Measurements from ENCODE around the gene ROCK2. TPM values are rescaled to one million over a fixed set of nuclear protein-coding genes. Genes with fewer than 3 reads are reported as not detected.

Gene ROCK2
- total and polyA plus RNA-seq, 2 of the 13 experiments (the other 11 are each of a cell fraction or from before 2014, with no cell fraction given) = 38.1 to 119 TPM

DNA sequence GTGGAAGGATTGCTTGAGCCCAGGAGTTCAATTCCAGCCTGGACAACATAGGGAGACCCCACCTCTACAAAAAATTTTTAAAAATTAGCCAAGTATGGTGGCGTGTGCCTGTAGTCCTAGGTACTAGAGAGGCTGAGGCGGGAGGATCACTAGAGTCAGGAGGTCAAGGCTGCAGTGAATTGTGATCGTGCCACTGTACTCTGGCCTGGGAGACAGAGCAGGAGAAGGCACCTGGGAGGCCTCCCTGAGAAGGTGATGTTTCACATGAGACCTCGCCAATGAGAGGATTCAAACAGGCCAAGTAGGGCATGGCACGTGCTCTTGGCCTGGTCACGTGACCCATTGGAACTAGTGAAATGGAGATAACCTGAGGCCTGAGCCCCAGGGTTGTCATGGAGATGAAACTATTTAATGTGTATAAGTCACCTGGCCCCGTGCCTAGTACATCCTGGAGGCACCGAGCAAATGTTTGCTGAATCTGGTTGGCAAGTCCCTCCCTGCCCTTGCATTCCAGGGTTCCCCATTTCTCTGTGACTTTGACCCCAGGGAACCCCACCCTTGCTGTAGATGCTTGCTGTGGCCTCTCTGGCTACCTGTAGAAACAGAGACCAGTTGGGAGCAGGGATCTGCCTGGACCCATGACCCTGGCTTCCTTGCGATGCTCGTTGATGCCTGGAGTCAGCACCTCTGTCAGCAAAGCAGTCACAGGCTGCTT is 26.1 kb upstream of the ROCK2 start (continued):
- TF ChIP-seq ZNF784 (CRISPR knock-in tag; IDR thresholded peaks at IDR 0.05; ENCODE audit: borderline replicate concordance) (no peak), ZNF432 (CRISPR knock-in tag; IDR thresholded peaks at IDR 0.05; ENCODE audit: borderline replicate concordance) (0 out of 2 replicates have a peak, but pooled peaks have one; percentile 58), ZNF879 (CRISPR knock-in tag; IDR thresholded peaks at IDR 0.05) (peak; percentile 89; the same call in 1 of the 2 replicates), ATRX (CRISPR knock-in tag; IDR thresholded peaks at IDR 0.05; ENCODE audit: borderline replicate concordance) (no peak), ZBTB37 (CRISPR knock-in tag; IDR thresholded peaks at IDR 0.05) (peak; percentile 84; the same call in 1 of the 2 replicates), TEAD2 (CRISPR knock-in tag; IDR thresholded peaks at IDR 0.05) (0 out of 2 replicates have a peak, but pooled peaks have one; percentile 75), ARNT2 (CRISPR knock-in tag; IDR thresholded peaks at IDR 0.05; ENCODE audit: low read depth) (peak; percentile 78), ZNF550 (CRISPR knock-in tag; IDR thresholded peaks at IDR 0.05; ENCODE audit: borderline replicate concordance) (0 out of 2 replicates have a peak, but pooled peaks have one; percentile 39), ZBTB4 (CRISPR knock-in tag; IDR thresholded peaks at IDR 0.05; ENCODE audit: borderline replicate concordance) (peak; percentile 91; the same call in 1 of the 2 replicates), ZMYM3 (CRISPR knock-in tag; IDR thresholded peaks at IDR 0.05) (peak; percentile 91), KDM1A (CRISPR knock-in tag; IDR thresholded peaks at IDR 0.05) (0 out of 2 replicates have a peak, but pooled peaks have one; percentile 7)
- TF ChIP-seq, protein P1, sequence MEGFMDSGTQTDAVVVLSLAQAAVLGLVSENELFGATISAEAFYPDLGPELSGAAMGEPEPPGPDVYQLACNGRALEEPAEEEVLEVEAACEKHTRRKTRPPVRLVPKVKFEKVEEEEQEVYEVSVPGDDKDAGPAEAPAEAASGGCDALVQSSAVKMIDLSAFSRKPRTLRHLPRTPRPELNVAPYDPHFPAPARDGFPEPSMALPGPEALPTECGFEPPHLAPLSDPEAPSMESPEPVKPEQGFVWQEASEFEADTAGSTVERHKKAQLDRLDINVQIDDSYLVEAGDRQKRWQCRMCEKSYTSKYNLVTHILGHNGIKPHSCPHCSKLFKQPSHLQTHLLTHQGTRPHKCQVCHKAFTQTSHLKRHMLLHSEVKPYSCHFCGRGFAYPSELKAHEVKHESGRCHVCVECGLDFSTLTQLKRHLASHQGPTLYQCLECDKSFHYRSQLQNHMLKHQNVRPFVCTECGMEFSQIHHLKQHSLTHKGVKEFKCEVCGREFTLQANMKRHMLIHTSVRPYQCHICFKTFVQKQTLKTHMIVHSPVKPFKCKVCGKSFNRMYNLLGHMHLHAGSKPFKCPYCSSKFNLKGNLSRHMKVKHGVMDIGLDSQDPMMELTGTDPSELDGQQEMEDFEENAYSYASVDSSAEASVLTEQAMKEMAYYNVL (CRISPR knock-in tag; IDR thresholded peaks at IDR 0.05; ENCODE audit: borderline replicate concordance) = peak; percentile 64; the same call in 1 of the 2 replicates
- TF ChIP-seq, protein P2, sequence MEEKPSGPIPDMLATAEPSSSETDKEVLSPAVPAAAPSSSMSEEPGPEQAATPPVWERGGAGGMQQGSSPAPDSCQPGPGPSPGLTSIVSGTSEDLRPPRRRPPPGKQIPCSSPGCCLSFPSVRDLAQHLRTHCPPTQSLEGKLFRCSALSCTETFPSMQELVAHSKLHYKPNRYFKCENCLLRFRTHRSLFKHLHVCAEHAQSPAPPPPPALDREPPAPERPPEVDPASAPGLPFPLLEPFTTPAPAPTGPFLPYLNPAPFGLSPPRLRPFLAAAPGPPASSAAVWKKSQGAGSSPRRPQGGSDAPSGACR (CRISPR knock-in tag; IDR thresholded peaks at IDR 0.05) = no peak; the same call in 1 of the 2 replicates
- TF ChIP-seq, protein P3, sequence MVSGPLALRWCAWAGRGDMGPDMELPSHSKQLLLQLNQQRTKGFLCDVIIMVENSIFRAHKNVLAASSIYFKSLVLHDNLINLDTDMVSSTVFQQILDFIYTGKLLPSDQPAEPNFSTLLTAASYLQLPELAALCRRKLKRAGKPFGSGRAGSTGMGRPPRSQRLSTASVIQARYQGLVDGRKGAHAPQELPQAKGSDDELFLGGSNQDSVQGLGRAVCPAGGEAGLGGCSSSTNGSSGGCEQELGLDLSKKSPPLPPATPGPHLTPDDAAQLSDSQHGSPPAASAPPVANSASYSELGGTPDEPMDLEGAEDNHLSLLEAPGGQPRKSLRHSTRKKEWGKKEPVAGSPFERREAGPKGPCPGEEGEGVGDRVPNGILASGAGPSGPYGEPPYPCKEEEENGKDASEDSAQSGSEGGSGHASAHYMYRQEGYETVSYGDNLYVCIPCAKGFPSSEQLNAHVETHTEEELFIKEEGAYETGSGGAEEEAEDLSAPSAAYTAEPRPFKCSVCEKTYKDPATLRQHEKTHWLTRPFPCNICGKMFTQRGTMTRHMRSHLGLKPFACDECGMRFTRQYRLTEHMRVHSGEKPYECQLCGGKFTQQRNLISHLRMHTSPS (CRISPR knock-in tag; IDR thresholded peaks at IDR 0.05; ENCODE audit: low read depth) = peak; percentile 86
- TF ChIP-seq, protein P4, sequence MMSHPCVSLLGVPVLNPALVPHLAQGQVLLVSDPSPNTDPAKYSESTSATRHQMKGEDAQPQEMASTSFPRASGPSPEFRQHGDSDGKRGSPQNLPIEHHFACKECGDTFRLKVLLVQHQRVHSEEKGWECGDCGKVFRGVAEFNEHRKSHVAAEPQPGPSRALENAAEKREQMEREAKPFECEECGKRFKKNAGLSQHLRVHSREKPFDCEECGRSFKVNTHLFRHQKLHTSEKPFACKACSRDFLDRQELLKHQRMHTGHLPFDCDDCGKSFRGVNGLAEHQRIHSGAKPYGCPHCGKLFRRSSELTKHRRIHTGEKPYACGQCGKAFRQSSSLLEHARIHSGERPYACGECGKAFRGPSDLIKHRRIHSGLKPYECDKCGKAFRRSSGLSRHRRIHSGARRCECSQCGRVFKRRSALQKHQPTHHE (CRISPR knock-in tag; IDR thresholded peaks at IDR 0.05; ENCODE audit: borderline replicate concordance) = peak; percentile 98

Measured in HepG2 (cell line).